Measurements from ENCODE around the gene RAB1B. TPM values are rescaled to one million over a fixed set of nuclear protein-coding genes. Genes with fewer than 3 reads are reported as not detected.

Gene RAB1B
- total RNA-seq, 1 experiment from 2014 or later = 148 TPM

- H3K4me1 ChIP-seq (ENCODE audit: control insufficient read depth in 1 of 2, insufficient read depth in 2 of 2, low read length in 2 of 2) = peaks cover 14 to 44% of the 10 kb centered on the region in 2 experiments
These were observed 18.3 kb downstream of the RAB1B start for GRCh38 chr11:66286699-66287098.

More at GRCh38 chr11:66286699-66287098, 18.3 kb downstream of the RAB1B start:
- ATAC-seq = no peak
- no TSS peak for BruUV-seq (replicated peaks)
- Histone ChIP-seq H3K4me2 (ENCODE audit: low read length) (no peak overlapping the region), H3K36me3 (ENCODE audit: control insufficient read depth in 1 of 2, insufficient read depth in 2 of 2, low read length in 2 of 2) (no peaks in the 10 kb centered on the region), H2AFZ (ENCODE audit: low read depth, low read length, poor library complexity, severe bottlenecking) (no peak overlapping the region), H3K9me3 (ENCODE audit: control insufficient read depth in 1 of 2, insufficient read depth in 1 of 2, low read depth in 1 of 2, low read length in 2 of 2) (no peaks in the 10 kb centered on the region), H3K79me2 (ENCODE audit: insufficient read depth, low read length) (peaks cover 19% of the 10 kb centered on the region), H3K4me3 (replicated peaks in 1 of 2; ENCODE audit: low read depth in 1 of 2, low read length in 2 of 2) (no peak overlapping the region), H3K27me3 (ENCODE audit: insufficient read depth, low read length) (no peaks in the 10 kb centered on the region), H4K20me1 (ENCODE audit: insufficient read depth) (no peaks in the 10 kb centered on the region), H3K27ac (ENCODE audit: low read depth, low read length) (no peak overlapping the region; the same call in 1 of the 2 replicates), H3K9me2 (ENCODE audit: insufficient read depth) (no peaks in the 10 kb centered on the region), H3K9ac (ENCODE audit: low read length) (no peak overlapping the region)
- no peak for TF ChIP-seq ZBTB33 (IDR thresholded peaks at IDR 0.05; ENCODE audit: extremely low read depth, insufficient replicate concordance, low read length)
- no peak for TF ChIP-seq CEBPB (IDR thresholded peaks at IDR 0.05; ENCODE audit: low read depth)
- TF ChIP-seq RAD21 (IDR thresholded peaks at IDR 0.05; ENCODE audit: low read depth) = no peak
- TF ChIP-seq TCF7L2 (IDR thresholded peaks at IDR 0.05; ENCODE audit: borderline replicate concordance, extremely low read depth, insufficient read depth, insufficient read length) = no peak
- ChIA-PET POLR2A (interaction anchor here (0.9 kb wide), 1 partner anchor 18 kb away, joined by 8 read pairs; the partner anchor contains the start of gene RAB1B), RAD21 (ENCODE audit: low non-redundant PET in 1 of 2, low total read pairs in 2 of 2, uncharacterized antibody in 2 of 2, unreplicated experiment in 2 of 2) (no interaction called here), CTCF (interaction anchor here (3.4 kb wide), 1 partner anchor 25 kb away, joined by 25 read pairs; no protein-coding TSS in a partner anchor)
- DNase-seq (ENCODE audit: low read depth, low spot score) = no peak
- intact Hi-C loops (cut with micrococcal nuclease) = no loop called here
